K562 treated with DMSO at 1 percent for 4 hours (cell line): ENCODE measurements around the gene ITGAE. TPM values are rescaled to one million over a fixed set of nuclear protein-coding genes. Genes with fewer than 3 reads are reported as not detected.

Source experiments
- total RNA-seq: library from RNA; unstranded; fragments of 300-600 nt; gene quantifications from 2 replicates; pipeline ENCODE4 v1.2.3, GENCODE V29; 2022; ENCODE audit not compliant: insufficient read depth

ITGAE gene
- 24.3 and 36.1 TPM in 2 replicates for total RNA-seq

GRCh38 chr17:3800362-3801271, at the start of gene ITGAE:
TSS of gene ITGAE (minus strand) at chr17:3801188. CDS start at chr17:3801144, 44 bp downstream.

GRCh38 chr17:3845621-3846436, 44.8 kb upstream of the ITGAE start, which contains the start of gene NCBP3:
TSS of gene NCBP3 (minus strand) at chr17:3846246. CDS start at chr17:3846223, 23 bp downstream.

GRCh38 chr17:3723556-3724377, 77.2 kb downstream of the ITGAE start, which contains the start of gene HASPIN:
TSS of gene HASPIN (plus strand) at chr17:3723903. CDS start at chr17:3723936, 33 bp downstream.

GRCh38 chr17:3695723-3696411, 105.1 kb downstream of the ITGAE start, which contains the start of gene P2RX5:
TSS of gene P2RX5 (minus strand) at chr17:3696155. CDS start at chr17:3696005, 150 bp downstream.

GRCh38 chr17:3668279-3669084, 132.5 kb downstream of the ITGAE start, which contains the start of the genes EMC6 and TAX1BP3:
TSS of gene EMC6 (plus strand) at chr17:3668812. CDS start at chr17:3669147, 335 bp downstream.
TSS of gene TAX1BP3 (minus strand) at chr17:3668578. CDS start at chr17:3668526, 52 bp downstream.

Other genes with a start within 250 kb of the ITGAE start
- gene TRPV3, start 243.4 kb downstream of the ITGAE start, total RNA-seq: not detected in 2 replicates
- gene TRPV1, start 191.8 kb downstream of the ITGAE start, total RNA-seq: 2.5 and 2.8 TPM in 2 replicates
- 8.8 and 10.3 TPM in 2 replicates for gene SHPK, start 164.9 kb downstream of the ITGAE start, total RNA-seq
- gene CTNS, start 164.4 kb downstream of the ITGAE start, total RNA-seq: 13.6 and 14.9 TPM in 2 replicates
- 25.0 and 36.3 TPM in 2 replicates for gene TAX1BP3, start 132.6 kb downstream of the ITGAE start, total RNA-seq
- 104 and 118 TPM in 2 replicates for gene EMC6, start 132.4 kb downstream of the ITGAE start, total RNA-seq
- 4.4 TPM in 1 of 2 replicates, not detected in the other for gene P2RX5, start 105.0 kb downstream of the ITGAE start, total RNA-seq
- gene HASPIN, start 77.3 kb downstream of the ITGAE start, total RNA-seq: 4.8 and 7.8 TPM in 2 replicates
- gene NCBP3, start 45.1 kb upstream of the ITGAE start, total RNA-seq: 2.4 and 6.4 TPM in 2 replicates
- 2.5 and 2.9 TPM in 2 replicates for gene CAMKK1, start 91.9 kb upstream of the ITGAE start, total RNA-seq
- 34.2 and 43.1 TPM in 2 replicates for gene P2RX1, start 115.3 kb upstream of the ITGAE start, total RNA-seq
- gene ATP2A3, start 163.2 kb upstream of the ITGAE start, total RNA-seq: 280 and 305 TPM in 2 replicates